Adrenal gland (tissue), 5 donors: ENCODE data around the gene MUC21.

ENCODE experiments used
- CTCF ChIP-seq, 6 experiments: fragments of 450-650 bp in 4 of 6; fragments of 200-600 bp in 2 of 6; sonication (generic) in 1 of 6; IDR thresholded peaks; 1 replicate in 5 of 6; 2 replicates in 1 of 6; pipeline versions ENCODE4 v1.5.1 to v1.8.0; 2016 to 2021; ENCODE audit warnings: antibody characterized with exemption in 6 of 6, mild to moderate bottlenecking in 2 of 6, moderate library complexity in 1 of 6
- POLR2A ChIP-seq, 2 donors: fragments of 450-650 bp; IDR thresholded peaks; one replicate each; pipeline ENCODE4 v1.6.1; 2017; ENCODE audit warnings: antibody characterized with exemption in 2 of 2, mild to moderate bottlenecking in 2 of 2, moderate library complexity in 1 of 2
- donor health status: DM: no; HTN: no; CAD: no.

- TF ChIP-seq CTCF (IDR thresholded peaks at IDR 0.05) (peak in 3 of 6 experiments; percentile 8 to 22 (median 9)), POLR2A (IDR thresholded peaks at IDR 0.05) (no peak)
These were observed 1.4 kb upstream of the MUC21 start for GRCh38 chr6:30981942-30982772.
